GM18867 (cell line): ENCODE results near the gene RFXANK.
A peak's percentile ranks its signal among the peaks of the same experiment; 100 is the strongest.
"Not testable (repeated sequence)": the region's sequence is repeated elsewhere in the genome, so short reads cannot be mapped to it uniquely, and the experiment has no call there.

Source experiments
- ATAC-seq: cut with Tn5 transposase; IDR thresholded peaks from one replicate; pipeline ENCODE4 v1.9.1; 2021; ENCODE audit warnings: mild to moderate bottlenecking, moderate library complexity; ENCODE audit not compliant: unreplicated experiment

The RFXANK gene, protein sequence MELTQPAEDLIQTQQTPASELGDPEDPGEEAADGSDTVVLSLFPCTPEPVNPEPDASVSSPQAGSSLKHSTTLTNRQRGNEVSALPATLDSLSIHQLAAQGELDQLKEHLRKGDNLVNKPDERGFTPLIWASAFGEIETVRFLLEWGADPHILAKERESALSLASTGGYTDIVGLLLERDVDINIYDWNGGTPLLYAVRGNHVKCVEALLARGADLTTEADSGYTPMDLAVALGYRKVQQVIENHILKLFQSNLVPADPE

DNA sequence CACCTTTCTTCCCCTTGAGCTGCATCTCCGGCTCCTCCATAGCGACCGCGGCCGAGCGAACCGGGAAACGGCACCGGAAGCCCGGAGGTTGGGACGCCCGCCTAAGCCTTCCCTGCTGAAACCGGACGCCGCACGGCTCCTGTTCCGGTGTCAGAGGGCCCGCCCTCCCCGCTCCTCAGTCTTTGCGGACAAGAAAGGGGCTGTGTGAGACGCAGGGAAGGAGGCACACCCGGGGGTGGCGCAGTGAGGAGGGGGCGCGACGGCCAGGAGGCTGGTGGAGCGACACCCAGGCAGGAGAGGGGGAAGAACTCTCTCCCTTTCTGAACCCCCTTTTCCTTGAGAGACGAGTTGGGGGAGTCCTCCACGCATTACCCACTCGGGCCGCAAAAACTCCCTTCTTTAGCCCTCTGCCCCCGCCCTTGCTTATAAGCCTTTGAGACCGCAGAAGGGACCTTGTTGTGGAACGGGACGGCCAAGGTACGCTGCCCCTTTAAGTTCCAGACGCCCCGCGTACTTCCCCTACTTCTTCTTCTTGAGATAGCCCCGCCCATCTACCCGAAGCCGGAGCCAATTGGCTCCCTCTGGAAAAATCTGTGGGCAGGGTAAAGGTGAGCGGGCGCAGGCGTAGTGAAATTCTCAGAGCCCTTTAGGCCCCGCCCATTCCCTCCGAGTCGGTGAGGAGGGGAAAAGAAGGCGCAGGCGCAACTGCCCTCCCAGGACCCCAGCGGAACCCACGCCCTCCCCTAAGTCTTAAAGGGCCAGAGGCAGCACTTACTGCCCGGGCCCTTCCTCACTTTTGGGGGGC lies at the start of gene RFXANK, which contains the start of gene BORCS8:
Gene RFXANK, plus strand, starts transcription at position 181 of the 805 bp plus-strand sequence. CDS start 1,689 bp downstream, outside the sequence.
Gene BORCS8, minus strand, starts transcription at position 75 of the 805 bp plus-strand sequence. Its CDS starts 35 bp downstream, at position 40.
- peak; percentile 83 for ATAC-seq

DNA sequence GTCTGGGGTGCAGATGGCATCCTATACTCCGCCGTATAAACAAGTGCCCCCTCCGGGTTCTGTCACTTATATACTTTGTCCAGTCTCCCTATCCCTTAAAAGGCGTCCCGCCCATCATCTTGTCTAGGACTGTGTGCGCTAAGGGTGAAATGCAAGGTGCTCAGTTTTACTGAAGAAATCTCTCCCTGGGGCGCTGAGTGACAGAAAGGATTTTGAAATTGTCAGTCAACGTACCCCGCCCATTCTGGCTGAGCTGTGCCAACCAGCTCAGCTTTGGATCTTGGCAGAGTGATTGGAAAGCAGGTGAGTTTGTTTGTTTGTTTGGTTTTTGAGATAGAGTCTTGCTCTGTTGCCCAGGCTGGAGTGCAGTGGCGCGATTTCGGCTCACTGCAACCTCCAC lies 49.7 kb upstream of the RFXANK start:
- no peak for ATAC-seq

DNA sequence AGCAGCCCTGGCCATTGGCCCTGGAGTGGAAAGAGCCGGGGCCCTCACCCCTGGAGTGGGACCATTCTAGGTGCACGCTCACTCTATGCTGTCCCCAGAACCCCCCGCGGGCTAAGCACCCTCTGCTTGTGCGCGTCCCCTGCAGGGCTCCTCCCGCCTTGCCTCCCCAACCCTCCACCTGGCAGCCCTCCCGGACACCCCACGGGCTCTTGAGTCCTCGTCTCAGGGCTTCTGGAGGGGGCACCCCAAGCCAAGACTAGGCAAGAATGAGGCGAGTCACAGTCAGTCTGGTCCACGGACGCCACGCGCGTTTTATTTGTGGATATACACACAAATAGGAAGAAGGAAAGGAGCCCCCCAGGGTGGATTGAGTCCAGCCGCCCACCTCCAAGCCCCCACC lies 46.8 kb upstream of the RFXANK start:
- no peak for ATAC-seq

DNA sequence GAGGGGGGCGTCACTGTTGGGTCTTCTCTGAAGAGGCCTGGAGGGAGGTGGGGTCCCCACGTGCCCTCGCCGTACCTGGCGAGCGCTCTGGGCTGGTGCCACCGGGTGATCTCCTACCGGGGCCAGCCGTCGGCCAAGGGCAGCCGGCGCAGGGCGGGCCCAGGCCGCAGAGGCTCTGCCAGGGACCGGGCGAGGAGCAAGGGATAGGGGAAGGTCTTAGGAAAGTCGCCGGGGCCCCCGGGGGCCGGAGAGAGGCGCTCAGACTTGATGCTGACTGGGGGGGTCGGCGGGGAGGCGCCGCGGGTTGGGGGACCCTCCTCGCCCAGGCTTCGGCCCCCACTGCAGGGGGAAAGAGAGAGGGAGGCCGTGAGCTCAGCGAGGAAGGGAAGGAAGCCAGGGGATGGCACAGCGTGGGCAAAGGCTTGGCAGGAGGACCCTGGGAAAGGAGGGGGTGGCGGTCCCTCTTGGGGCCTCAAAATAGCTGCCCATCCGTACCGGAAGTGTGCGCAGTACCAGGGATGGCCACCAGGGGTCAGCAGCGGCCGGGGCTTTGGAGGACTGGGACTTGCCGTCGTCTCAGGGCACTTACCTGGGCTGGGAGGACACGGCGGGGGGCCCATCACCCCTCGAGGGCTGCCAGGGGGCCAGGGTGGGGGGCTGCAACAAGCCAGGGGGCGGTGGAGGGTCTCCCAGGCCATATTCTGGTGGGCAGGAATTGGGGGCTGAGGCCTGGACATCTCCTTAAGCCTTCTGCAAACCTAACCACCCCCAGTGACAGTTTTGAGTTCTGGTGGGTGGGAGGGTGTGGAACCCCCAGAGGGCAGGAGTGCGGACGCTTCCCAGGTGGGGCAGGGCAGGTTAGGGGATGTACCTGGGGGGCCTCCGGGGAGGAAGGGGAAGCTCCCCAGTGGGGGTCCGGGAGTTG lies 46.1 kb upstream of the RFXANK start:
- no peak for ATAC-seq

DNA sequence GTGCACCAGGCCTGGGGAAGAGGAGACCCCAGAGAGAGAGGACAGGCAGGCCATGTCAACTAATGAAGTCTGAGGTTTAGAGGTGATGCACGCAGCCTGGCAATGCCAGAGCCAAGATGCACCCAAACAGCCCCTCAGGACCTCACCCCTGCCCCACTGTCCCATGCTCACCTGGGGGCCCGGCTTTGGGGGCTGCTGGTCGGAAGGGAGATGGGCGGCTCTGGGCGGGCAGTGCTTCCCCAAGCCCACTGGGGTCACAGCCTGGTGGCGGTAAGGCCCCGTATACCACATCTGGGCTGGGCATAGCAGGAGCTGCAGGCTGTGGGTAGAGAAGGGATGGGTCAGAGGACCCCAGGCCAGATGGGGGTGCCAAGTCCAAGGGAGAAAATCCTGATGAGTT lies 45.2 kb upstream of the RFXANK start:
- ATAC-seq: no peak

DNA sequence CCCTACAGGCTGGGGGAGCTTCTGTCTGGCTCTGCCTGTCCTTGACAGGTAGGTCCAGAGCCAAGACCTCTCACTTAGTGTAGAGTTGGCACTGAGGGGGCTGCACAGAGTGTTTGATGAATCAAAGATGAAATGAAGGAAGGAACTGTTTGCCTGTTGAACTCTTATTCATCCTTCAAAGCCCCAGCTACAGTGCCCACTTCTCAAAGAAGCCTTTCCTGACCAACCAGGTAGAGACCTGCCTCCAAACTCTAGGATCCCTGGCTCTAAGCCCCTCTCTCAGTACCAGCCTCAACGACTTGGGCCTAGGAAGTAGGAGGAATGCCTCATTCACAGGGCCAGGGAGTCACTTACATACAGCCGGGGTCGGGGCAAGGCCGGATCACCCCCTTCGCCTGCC lies 44.7 kb upstream of the RFXANK start:
- ATAC-seq: no peak

DNA sequence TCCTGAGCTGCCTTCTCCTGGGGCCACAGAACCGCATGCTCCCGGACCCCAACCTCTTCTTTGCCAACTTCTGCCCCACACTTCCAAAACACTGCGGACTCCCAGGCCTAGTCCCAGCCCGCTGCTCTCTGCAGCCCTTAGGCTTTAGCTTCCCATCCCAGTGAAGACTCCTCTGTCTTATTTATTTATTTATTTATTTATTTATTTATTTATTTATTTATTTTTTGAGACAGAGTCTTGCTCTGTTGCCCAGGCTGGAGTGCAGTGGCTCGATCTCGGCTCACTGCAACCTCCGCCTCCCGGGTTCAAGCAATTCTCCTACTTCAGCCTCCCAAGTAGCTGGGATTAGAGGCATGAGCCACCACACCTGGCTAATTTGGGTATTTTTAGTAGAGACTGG lies 43.6 kb upstream of the RFXANK start:
- not testable (repeated sequence) for ATAC-seq

DNA sequence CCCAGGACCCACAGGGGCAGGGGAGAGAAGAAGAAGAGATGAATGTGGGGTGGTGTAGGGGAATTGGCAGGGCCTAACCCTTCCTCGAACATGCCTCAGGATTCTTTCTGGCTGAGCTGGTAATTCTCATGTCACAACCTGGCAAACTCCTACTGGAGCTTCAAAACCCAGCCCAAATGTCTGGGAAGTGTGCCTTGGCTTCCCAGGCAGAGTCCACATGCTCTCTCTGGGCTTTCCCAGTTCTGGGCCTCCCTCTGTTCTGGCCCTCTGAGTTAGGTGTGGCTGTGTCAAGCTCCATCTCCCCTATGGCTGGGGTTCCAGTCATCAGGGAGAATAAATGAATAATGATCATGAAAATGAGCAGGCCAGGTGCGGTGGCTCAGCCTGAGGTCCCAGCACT lies 42.6 kb upstream of the RFXANK start:
- no peak for ATAC-seq

DNA sequence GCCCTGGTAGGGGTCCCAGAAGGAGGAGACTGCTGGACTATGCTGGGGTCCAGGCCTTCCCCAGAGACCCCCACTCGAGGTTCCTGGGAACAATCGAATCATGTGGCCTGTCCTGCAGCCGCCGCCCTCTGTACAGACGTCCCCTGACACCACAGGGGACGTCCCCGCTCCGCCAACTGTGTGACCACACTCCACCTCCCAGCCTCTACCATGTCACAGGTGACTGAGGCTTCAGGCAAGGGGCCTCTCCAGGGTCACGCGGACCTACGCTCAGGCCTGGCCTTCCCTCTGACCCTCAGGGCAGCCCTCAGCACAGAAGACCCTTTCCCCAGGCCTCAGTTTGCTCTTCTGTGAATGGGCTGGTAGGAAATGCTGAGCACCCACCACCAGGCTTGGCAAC lies 40.6 kb upstream of the RFXANK start:
- ATAC-seq: no peak

DNA sequence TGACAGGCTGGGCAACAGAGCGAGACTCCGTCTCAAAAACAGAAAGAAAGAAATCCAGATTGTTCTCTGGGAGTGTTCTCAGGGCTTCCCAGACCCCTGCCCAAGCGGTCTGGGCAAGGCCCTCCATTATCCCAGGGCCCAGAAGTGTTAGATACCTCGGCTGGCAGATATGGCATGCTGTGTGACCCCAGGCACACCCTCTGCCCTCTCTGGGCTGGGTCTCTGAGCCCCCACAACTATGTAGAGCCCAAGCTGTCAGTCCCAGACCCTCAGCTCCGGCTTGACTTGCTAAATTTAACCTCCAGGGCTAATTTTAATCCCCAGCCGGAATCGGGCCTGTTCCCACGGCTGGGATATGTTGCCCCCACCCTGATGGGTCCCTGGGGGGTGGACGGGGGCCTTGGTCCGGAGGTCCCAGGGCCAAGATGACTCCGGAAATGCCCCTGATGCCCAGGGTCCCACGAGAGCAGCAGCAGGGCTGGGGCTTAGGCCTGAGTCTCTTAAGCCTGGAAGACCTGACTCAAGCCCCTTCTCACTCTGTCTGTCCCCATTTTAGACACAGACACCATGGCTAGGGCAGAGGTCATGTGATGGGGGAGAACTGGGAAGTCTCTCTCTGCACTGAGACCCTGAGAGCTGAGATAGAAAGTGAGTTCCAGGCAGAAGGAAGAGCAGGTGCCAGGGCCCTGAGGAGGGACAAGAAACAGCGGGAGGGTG lies 39.2 kb upstream of the RFXANK start:
- no peak for ATAC-seq

DNA sequence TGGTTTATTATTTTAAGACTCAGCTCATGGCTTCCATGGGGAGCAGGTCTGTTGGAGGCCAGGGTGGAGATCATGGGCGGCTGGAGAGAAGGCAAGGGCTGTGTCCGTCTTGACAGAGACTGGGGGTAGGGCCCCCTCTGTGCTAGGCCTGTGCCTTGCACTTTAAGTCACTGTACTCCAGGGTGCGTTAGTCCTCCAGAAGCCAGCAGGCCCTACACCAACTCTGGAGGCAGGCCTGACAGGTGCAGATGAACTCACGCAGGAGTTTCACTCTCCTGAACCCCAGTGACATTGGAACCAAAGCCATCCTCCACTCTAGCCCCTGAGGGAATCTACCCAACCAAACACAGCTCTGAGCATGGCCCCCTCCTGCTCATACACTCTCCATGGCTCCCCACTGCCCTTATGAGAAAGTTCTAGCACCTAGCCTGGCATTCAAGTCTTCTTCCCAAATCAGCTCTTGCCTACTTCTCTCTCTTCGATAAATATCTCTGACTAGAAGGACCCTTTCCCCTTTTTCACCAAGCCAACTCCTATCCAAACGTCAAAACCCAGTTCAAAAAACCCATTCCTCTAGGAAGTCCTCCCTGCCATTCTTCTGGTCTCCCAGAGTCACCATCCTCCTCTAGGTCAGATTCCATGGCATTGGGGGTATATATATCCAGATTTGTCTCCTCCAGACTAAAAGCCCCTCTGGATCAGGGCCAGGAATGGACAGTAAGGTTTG lies 37.1 kb upstream of the RFXANK start:
- ATAC-seq: no peak

DNA sequence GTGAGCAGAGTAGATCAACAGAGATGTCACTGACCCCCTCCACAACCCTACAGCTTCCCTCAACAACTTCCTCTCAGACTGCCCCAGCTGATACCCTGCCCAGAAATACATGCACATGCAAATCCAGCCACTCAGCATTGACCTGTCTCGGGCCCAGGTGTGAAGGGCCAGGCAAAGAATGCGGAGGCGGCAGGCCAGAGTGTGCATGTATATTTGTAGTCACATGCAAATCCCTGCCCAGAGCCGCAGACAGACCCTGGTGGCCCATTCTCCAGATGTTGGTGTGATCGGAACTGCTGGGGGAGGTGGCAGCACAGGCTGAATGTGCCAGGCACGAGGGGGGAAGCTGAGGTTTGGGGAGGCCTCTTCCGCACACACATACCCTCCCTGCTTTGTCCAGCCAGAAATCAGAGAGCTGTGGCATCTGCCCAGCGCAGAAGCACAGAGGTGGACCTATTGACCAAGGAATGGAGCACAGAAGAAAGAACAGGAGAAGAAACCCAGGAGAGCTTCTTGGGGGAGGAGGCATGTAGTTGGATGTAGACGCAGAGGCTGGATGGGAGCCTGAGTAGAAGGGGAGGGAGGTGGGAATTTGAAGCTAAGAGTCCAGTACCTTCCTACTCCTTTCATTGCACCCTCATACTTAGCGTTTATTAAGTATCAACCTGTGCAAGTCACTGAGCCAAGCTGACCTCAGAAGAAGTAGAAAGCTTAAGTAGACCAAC lies 36.4 kb upstream of the RFXANK start:
- peak; percentile 83 for ATAC-seq

DNA sequence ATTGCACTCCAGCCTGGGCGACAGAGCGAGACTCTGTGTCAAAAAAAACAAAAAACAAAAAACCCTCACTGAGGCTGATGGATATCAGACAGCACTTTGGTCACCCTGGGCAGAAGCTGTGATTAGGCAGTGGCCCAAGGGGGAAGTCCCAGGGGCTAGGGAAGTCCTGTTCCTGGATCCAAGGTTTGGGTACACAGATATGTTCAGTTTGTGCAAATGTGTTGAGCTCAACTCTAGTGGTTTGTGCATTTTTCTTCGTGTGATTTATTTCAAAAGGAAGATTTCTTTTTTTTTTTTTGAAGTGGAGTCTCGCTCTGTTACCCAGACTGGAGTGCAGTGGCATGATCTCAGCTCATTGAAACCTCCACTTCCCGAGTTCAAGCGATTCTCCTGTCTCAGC lies 34.2 kb upstream of the RFXANK start:
- no peak for ATAC-seq

DNA sequence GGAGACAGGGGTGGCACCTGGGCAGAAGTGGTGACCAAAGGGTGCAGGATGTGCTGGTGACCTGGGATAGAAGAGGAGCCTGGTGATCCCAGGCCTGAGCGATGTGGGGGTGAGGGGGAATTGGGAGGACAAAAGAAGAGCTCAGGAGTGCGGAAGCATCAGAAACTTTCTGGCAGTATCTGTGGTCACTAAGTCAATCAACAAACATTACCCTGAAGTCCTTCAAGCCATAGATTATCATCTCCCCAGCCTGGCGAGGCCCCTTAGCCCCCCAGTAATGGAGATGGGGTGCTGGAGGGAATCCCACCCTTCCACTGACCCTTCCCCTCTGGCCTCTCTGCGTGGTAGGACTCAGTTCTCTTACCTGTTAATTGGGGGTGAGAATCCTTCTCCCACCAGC lies 32.5 kb upstream of the RFXANK start:
- no peak for ATAC-seq

DNA sequence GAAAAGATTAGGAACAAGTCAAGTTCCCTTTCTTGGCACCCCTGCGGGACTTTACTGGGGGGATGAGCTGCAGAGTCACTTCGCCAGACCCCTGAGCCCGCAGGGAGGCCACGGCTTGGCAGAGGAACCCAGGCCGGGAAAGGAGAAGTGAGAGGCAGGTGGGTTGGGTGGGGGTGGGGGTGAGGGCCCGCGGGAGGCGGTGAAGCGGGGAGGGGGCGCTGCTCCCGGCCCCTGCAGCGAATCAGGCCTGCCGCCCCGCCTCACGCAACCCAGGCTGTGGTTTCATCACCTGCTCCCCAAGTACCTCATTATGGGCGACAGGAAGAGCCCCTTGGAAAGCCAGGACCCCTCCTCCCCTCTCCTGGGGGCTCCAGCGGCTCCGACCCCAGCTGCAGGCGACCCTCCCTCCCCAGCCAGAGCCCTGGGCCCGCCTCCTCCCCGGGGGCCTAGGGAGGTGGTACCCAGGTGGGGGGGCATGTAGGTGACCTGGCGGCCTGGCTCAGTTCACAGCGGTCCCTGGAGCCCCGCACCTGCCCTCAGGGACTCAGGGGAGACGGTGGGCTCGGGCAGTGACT lies 31.5 kb upstream of the RFXANK start:
- no peak for ATAC-seq

DNA sequence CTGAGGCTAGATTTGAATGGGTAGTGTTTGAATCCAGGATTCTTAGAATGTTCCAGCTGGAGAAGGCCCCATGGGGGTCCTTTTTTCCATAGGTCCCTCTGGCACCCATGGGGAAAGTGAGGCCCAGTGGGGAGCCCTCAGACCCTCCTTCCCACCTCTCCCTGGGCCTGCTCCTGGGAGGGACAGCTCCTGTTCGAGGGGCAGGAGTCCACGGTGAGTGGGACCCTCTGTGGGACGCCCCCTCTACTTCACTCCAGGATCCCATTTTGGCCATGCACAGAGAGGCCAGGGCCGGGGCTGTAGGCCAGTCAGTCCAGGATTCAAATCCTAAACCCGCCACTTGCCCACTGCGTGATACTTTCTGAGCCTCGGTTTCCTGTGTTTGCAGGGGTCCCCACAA lies 29.6 kb upstream of the RFXANK start:
- ATAC-seq: no peak

DNA sequence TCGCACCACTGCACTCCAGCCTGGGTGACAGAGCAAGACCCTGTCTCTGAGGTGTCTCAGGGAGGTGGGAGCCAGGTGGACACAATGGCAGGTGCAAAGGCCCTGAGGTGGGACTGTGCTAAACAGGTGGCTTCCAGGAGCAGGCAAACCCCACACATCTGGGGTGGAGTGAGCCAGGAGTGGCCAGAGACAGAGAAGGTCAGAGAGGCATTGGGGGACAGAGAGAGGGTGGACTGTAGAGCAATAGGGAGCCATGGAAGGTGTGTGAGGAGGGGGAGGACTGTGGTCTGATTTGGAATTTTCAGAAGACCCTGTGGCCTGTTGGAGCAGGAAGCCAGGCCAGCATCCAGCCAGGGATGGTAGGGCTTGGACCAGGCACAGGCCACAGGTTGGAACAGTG lies 26.7 kb upstream of the RFXANK start:
- no peak for ATAC-seq

DNA sequence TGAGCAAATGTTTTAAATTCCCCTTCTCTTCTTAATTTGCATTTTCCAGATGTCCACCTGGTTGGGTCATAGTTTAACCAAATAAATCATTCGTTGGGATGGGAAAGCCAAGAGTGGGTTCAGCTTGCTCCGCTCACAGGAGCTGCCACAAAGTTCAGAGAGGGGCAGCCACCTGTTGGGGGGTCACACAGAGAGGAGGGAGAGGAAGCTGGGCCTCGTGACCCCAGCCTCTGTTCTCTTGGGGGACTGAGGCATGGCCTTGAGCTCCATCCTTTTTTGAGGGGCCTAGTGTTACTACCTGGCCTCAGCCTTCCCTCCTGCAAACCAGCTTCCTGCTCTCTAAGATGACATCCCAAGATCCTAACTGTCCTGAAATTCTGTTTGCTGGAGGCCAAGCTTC lies 24.4 kb upstream of the RFXANK start:
- ATAC-seq: no peak
